PFSK-1 (cell line): ENCODE measurements around the gene HOXC10.

Source experiments
- FOXP2 ChIP-seq: optimal IDR thresholded peaks from 2 replicates; pipeline ENCODE3; 2011; ENCODE audit warnings: borderline replicate concordance, control low read depth, inconsistent platforms; ENCODE audit not compliant: insufficient read depth; ENCODE audit errors: extremely low read length, extremely low read depth
- POLR2AphosphoS5 ChIP-seq: IDR thresholded peaks from 2 replicates; pipeline ENCODE4 v1.6.1; 2012; ENCODE audit warnings: low read depth, mild to moderate bottlenecking, control low read depth, low read length, moderate library complexity
- SIN3A ChIP-seq: IDR thresholded peaks from 2 replicates; pipeline ENCODE4 v1.6.1; 2012; ENCODE audit warnings: mild to moderate bottlenecking, low read length, moderate library complexity, borderline replicate concordance; ENCODE audit not compliant: insufficient read depth
- TAF1 ChIP-seq: IDR thresholded peaks from 2 replicates; pipeline ENCODE4 v1.6.1; 2012; ENCODE audit warnings: low read length, control low read depth, borderline replicate concordance; ENCODE audit not compliant: insufficient read depth
- TF ChIP-seq, protein P1 (sequence below), 2 experiments: IDR thresholded peaks; 2 replicates each; pipeline versions ENCODE4 v1.6.1 to v1.8.0; 2011 to 2012; ENCODE audit warnings: low read depth in 2 of 2, low read length in 2 of 2, control low read depth in 1 of 2, inconsistent platforms in 1 of 2, mild to moderate bottlenecking in 1 of 2, moderate library complexity in 1 of 2; ENCODE audit not compliant: insufficient read depth in 1 of 2

Gene HOXC10

GRCh38 chr12:53990311-53991076 lies 5.5 kb downstream of the HOXC10 start:
- no peak for TF ChIP-seq POLR2AphosphoS5
- no peak for TF ChIP-seq SIN3A
- TF ChIP-seq, protein P1, sequence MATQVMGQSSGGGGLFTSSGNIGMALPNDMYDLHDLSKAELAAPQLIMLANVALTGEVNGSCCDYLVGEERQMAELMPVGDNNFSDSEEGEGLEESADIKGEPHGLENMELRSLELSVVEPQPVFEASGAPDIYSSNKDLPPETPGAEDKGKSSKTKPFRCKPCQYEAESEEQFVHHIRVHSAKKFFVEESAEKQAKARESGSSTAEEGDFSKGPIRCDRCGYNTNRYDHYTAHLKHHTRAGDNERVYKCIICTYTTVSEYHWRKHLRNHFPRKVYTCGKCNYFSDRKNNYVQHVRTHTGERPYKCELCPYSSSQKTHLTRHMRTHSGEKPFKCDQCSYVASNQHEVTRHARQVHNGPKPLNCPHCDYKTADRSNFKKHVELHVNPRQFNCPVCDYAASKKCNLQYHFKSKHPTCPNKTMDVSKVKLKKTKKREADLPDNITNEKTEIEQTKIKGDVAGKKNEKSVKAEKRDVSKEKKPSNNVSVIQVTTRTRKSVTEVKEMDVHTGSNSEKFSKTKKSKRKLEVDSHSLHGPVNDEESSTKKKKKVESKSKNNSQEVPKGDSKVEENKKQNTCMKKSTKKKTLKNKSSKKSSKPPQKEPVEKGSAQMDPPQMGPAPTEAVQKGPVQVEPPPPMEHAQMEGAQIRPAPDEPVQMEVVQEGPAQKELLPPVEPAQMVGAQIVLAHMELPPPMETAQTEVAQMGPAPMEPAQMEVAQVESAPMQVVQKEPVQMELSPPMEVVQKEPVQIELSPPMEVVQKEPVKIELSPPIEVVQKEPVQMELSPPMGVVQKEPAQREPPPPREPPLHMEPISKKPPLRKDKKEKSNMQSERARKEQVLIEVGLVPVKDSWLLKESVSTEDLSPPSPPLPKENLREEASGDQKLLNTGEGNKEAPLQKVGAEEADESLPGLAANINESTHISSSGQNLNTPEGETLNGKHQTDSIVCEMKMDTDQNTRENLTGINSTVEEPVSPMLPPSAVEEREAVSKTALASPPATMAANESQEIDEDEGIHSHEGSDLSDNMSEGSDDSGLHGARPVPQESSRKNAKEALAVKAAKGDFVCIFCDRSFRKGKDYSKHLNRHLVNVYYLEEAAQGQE (IDR thresholded peaks at IDR 0.05; ENCODE audit: insufficient read depth in 1 of 2, low read depth in 2 of 2, low read length in 2 of 2) = no peak
- TF ChIP-seq TAF1 = no peak
- TF ChIP-seq FOXP2 = no peak

- TF ChIP-seq SIN3A = no peak
- TF ChIP-seq TAF1 = no peak
- no peak for TF ChIP-seq POLR2AphosphoS5
- TF ChIP-seq, protein P1 (IDR thresholded peaks at IDR 0.05; ENCODE audit: insufficient read depth in 1 of 2, low read depth in 2 of 2, low read length in 2 of 2) = no peak
- no peak for TF ChIP-seq FOXP2
These were observed 6.1 kb downstream of the HOXC10 start for GRCh38 chr12:53991077-53991460.

DNA sequence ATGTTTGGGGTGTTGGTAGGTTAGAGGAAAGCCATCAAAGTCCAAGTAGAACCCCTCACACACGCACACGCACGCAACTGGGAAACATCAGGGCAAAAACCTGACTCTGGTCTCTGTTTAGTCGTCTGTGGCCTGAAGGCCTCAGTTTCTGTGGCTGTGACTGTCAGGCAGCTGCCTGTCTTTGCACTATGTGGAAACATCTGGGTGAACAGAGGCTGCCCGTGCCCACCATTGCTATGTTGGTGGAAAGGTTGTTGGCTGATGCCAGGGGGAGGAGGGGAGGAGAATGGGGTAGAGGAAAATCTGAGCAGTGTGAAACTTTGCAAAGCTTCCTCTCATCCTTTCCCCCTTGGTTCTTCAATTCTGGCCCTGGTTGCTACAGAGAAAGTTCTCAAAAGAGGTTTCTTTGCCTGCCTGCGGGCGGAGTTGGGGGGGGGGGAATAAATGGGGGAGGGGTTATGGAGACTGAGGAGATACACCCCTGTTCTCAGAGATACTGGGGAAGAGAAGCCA lies 7.5 kb downstream of the HOXC10 start:
- TF ChIP-seq, protein P1 (IDR thresholded peaks at IDR 0.05; ENCODE audit: insufficient read depth in 1 of 2, low read depth in 2 of 2, low read length in 2 of 2) = no peak
- no peak for TF ChIP-seq FOXP2

DNA sequence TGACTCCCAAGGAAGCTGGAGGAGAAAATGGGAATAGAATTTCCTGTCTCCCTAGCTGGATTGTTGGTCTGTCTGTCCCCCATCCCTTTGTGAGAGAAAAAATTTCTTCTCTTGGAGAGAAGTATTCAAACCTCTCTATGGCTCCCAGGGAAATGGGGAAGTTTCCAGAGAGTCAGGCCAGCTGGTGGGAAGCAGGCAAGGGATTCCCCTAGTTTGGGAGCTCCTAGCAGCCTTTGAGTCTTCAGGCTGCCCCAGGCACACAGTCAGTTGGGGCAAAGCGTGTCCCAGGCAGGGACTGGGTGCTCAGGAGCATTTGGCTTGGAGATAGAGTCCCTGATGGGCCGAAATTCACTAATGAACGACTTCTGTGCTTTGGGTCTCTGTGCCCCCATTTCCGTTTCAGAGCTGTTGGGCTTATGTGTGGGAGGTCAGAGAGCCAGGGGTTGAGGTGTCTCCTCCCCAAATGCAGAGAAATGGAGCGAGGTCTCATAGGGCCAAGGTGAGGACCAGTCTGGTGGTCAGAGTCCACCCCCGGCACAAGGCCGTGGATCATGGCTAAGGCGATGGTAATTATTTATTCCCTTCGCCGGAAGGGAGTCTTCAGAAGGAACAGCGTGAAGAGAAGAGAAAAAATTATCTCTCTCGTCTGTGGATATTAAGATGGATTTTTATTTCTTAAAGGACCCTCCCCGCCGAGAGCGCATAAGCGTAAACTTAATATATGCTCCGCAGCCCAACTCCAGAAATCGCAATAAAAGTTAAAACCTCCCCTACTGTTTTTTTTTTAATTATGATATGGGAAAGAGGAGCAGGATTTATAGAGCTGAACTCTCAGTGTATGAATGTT lies 8.4 kb downstream of the HOXC10 start:
- TF ChIP-seq SIN3A (no peak), FOXP2 (no peak), POLR2AphosphoS5 (no peak), TAF1 (no peak)
- TF ChIP-seq, protein P1 (IDR thresholded peaks at IDR 0.05; ENCODE audit: insufficient read depth in 1 of 2, low read depth in 2 of 2, low read length in 2 of 2) = no peak

- TF ChIP-seq FOXP2 (no peak), POLR2AphosphoS5 (no peak)
These were observed 9.0 kb downstream of the HOXC10 start for GRCh38 chr12:53994009-53994263.
